ENCODE measurements around the gene HCRTR1.

The HCRTR1 gene

DNA sequence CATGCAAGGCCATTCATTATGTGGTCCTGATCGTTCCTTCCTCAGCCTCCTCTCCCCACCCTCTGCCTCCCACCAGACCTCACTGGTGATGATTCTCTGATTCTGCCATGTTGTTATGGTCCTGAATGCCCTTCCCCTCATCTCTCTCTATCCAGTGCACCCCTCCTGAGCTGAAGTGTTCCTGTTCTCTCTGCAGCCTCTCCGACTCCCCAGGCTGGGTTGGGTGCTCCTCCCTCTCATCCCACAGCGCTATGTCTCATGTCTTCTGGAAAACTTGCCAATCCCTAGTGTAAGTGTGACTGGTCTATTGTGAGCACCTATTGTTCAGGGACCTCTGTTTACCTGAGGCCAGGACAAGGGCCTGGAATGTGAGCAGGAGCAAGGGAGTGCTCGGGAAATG lies 38.3 kb downstream of the HCRTR1 start:
- Histone ChIP-seq H3K9me3 (ENCODE audit: control insufficient read depth, insufficient read depth, low read depth, low read length) (no peaks in the 10 kb centered on the region), H3K27ac (ENCODE audit: extremely low read depth, low read depth, low read length) (no peak overlapping the region), H3K36me3 (ENCODE audit: control insufficient read depth in 2 of 2, insufficient read depth in 1 of 2, low read length in 2 of 2) (no peaks in the 10 kb centered on the region), H3K4me3 (ENCODE audit: low read depth, low read length) (no peak overlapping the region), H3K4me1 (ENCODE audit: control insufficient read depth, insufficient read depth, low read length) (no peaks in the 10 kb centered on the region)
- CTCF ChIA-PET: interaction anchor here (0.6 kb wide), 1 partner anchor 1353 kb away, joined by 3 read pairs; no protein-coding TSS in a partner anchor
- TF ChIP-seq ZNF10 (tag by site-specific recombination; IDR thresholded peaks at IDR 0.05) (no peak), HOXA7 (CRISPR knock-in tag; IDR thresholded peaks at IDR 0.05; ENCODE audit: borderline replicate concordance) (no peak), YY2 (tag by site-specific recombination; IDR thresholded peaks at IDR 0.05) (no peak), ZNF785 (tag by site-specific recombination; IDR thresholded peaks at IDR 0.05) (no peak), ZNF157 (tag by site-specific recombination; IDR thresholded peaks at IDR 0.05) (no peak)
- POLR2A ChIA-PET: no interaction called here

DNA sequence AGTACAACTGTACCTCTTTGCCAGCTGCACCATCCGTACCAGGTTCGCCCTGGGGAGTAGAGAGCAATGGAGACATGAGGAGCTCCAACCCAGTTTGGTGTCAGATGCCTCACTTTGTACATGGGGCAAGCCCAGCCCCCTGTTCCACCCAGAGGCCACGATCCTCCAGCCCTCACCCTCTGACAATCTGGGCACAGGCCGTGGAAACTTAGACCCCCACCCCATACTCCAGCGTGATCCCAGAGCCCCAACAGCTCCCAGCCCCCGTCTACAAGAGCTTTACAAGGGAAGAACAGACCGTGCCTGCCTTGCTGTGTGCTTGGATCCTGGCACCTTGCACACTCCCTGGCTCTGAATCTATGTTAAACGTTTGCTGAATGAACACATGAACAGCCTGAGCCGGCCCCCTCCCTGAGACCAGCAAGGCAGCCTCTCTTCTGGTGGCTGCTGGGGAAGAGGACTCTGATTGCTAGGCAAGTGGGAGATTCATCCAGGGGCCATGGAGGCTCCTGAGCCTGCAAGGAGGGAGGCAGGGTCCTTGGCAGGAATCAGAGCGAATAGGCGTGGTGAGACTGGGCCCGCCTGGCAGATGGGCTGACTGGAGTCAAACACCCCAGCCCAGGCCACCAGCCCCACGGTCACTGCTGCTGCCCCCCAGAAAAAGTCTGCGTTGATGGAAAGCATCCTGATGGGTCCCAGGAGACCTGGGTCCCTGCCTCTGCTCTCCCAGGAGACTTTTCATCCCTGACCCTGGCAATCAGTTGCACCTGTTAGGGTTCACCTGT lies 39.7 kb downstream of the HCRTR1 start:
- Histone ChIP-seq H3K4me3 (ENCODE audit: low read depth, low read length) (no peak overlapping the region), H3K27ac (ENCODE audit: extremely low read depth, low read depth, low read length) (no peak overlapping the region), H3K9me3 (ENCODE audit: control insufficient read depth, insufficient read depth, low read depth, low read length) (no peaks in the 10 kb centered on the region), H3K36me3 (ENCODE audit: control insufficient read depth in 2 of 2, insufficient read depth in 1 of 2, low read length in 2 of 2) (no peaks in the 10 kb centered on the region), H3K4me1 (ENCODE audit: control insufficient read depth, insufficient read depth, low read length) (no peaks in the 10 kb centered on the region)
- CTCF ChIA-PET: interaction anchor here (2.3 kb wide), 1 partner anchor 60 kb away, joined by 6 read pairs; no protein-coding TSS in a partner anchor
- TF ChIP-seq ZIC2 (tag by site-specific recombination; IDR thresholded peaks at IDR 0.05) (no peak), KLF8 (tag by site-specific recombination; IDR thresholded peaks at IDR 0.05) (no peak), ZNF677 (tag by site-specific recombination; IDR thresholded peaks at IDR 0.05) (no peak), ZNF37A (tag by site-specific recombination; IDR thresholded peaks at IDR 0.05) (no peak), ZNF585B (tag by site-specific recombination; IDR thresholded peaks at IDR 0.05) (no peak), GLI4 (tag by site-specific recombination; IDR thresholded peaks at IDR 0.05) (no peak), ZNF596 (tag by site-specific recombination; IDR thresholded peaks at IDR 0.05) (no peak), ZBTB21 (tag by site-specific recombination; IDR thresholded peaks at IDR 0.05) (no peak), ZNF324 (tag by site-specific recombination; IDR thresholded peaks at IDR 0.05) (no peak), ZNF600 (tag by site-specific recombination; IDR thresholded peaks at IDR 0.05) (no peak), YY2 (tag by site-specific recombination; IDR thresholded peaks at IDR 0.05) (no peak)
- TF ChIP-seq, protein P1, sequence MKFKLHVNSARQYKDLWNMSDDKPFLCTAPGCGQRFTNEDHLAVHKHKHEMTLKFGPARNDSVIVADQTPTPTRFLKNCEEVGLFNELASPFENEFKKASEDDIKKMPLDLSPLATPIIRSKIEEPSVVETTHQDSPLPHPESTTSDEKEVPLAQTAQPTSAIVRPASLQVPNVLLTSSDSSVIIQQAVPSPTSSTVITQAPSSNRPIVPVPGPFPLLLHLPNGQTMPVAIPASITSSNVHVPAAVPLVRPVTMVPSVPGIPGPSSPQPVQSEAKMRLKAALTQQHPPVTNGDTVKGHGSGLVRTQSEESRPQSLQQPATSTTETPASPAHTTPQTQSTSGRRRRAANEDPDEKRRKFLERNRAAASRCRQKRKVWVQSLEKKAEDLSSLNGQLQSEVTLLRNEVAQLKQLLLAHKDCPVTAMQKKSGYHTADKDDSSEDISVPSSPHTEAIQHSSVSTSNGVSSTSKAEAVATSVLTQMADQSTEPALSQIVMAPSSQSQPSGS (tag by site-specific recombination; IDR thresholded peaks at IDR 0.05; ENCODE audit: low read depth): no peak
- TF ChIP-seq, protein P2, sequence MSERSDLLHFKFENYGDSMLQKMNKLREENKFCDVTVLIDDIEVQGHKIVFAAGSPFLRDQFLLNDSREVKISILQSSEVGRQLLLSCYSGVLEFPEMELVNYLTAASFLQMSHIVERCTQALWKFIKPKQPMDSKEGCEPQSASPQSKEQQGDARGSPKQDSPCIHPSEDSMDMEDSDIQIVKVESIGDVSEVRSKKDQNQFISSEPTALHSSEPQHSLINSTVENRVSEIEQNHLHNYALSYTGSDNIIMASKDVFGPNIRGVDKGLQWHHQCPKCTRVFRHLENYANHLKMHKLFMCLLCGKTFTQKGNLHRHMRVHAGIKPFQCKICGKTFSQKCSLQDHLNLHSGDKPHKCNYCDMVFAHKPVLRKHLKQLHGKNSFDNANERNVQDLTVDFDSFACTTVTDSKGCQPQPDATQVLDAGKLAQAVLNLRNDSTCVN (tag by site-specific recombination; optimal IDR thresholded peaks at IDR 0.05): no peak
- TF ChIP-seq, protein P3, sequence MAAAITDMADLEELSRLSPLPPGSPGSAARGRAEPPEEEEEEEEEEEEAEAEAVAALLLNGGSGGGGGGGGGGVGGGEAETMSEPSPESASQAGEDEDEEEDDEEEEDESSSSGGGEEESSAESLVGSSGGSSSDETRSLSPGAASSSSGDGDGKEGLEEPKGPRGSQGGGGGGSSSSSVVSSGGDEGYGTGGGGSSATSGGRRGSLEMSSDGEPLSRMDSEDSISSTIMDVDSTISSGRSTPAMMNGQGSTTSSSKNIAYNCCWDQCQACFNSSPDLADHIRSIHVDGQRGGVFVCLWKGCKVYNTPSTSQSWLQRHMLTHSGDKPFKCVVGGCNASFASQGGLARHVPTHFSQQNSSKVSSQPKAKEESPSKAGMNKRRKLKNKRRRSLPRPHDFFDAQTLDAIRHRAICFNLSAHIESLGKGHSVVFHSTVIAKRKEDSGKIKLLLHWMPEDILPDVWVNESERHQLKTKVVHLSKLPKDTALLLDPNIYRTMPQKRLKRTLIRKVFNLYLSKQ (tag by site-specific recombination; IDR thresholded peaks at IDR 0.05; ENCODE audit: borderline replicate concordance): no peak
- POLR2A ChIA-PET: no interaction called here

Measured in HEK293 (cell line).